Ramos (cell line): ENCODE measurements around the gene VBP1.
"Not testable (repeated sequence)": the region's sequence is repeated elsewhere in the genome, so short reads cannot be mapped to it uniquely, and the experiment has no call there.

Experiments used
- in situ Hi-C: fragments of 300-500 bp; cut with MboI; formaldehyde crosslinking; loops from one replicate; pipeline ENCODE4 v1.14.3; 2022; ENCODE audit warnings: low sequenced_read_pairs; ENCODE audit not compliant: unreplicated experiment

The VBP1 gene

GRCh38 chrX:155262970-155263754 lies 46.9 kb downstream of the VBP1 start:
- in situ Hi-C loops = no loop called here

- in situ Hi-C loops = no loop called here
Measured at GRCh38 chrX:155263854-155264628, 47.8 kb downstream of the VBP1 start, which contains the start of gene RAB39B. Gene RAB39B, minus strand, starts transcription at chrX:155264491. Its CDS starts 203 bp downstream, at chrX:155264288.

- in situ Hi-C loops = no loop called here
Measured at GRCh38 chrX:155266439-155266838, 50.2 kb downstream of the VBP1 start.

DNA sequence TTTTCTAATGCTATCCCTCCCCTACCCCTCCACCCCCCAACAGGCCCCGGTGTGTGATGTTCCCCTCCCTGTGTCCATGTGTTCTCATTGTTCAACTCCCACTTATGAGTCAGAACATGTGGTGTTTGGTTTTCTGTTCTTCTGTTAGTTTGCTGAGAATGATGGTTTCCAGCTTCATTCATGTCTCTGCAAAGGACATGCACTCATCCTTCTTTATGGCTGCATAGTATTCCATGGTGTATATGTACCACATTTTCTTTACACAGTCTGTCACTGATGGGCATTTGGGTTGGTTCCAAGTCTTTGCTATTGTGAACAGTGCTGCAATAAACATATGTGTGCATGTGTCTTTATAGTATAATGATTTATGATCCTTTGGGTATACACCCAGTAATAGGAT lies 51.7 kb downstream of the VBP1 start:
- in situ Hi-C loops = not testable (repeated sequence)

DNA sequence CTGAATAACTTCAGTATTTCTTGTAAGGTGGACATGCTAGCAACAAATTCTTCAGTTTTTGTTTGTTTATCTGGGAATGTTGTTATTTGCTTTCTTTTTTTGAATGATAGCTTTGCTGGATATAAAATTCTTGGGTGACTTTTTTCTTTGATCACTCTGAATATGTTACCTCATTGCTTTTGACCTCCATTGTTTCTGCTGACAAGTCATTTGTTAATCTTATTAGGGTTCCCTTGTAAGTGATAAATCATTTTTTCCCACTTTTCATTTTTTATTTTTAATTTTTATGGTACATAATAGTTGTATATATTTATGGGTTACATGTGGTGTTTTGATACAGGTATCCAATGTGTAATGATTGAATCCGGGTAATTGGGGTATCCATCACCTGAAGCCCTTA lies 54.7 kb downstream of the VBP1 start:
- in situ Hi-C loops = no loop called here

- in situ Hi-C loops = no loop called here
Measured at GRCh38 chrX:155279873-155280272, 63.6 kb downstream of the VBP1 start.
